Spleen (tissue), 7 donors: Measurements from ENCODE around the gene SCGB1D1.

ENCODE experiments used
- CTCF ChIP-seq, 11 experiments: fragments of 200-600 bp in 7 of 11; fragments of 450-650 bp in 4 of 11; sonication (generic) in 4 of 11; IDR thresholded peaks in 8 of 11; conservative IDR thresholded peaks in 3 of 11; 1 replicate in 7 of 11; 2 replicates in 4 of 11; pipeline versions ENCODE4 v1.4.0 to v1.8.0; 2016 to 2021; ENCODE audit warnings: antibody characterized with exemption in 11 of 11, inconsistent platforms in 4 of 11, mild to moderate bottlenecking in 1 of 11
- POLR2A ChIP-seq, 3 donors: fragments of 450-650 bp; IDR thresholded peaks; one replicate each; pipeline ENCODE4 v1.5.1; 2017; ENCODE audit warnings: antibody characterized with exemption in 3 of 3, mild to moderate bottlenecking in 1 of 3
- POLR2AphosphoS5 ChIP-seq, 3 donors: sonication (generic); formaldehyde crosslinking; IDR thresholded peaks; one replicate each; pipeline ENCODE4 v1.5.1; 2017; ENCODE audit warnings: antibody characterized with exemption in 3 of 3
- donor health status: DM: no; HTN: no; CAD: no; lungs with moderate emphysema.
- donor health status: DM: no; HTN: no; CAD: no.
- donor health status: DM: no; HTN: no; CAD: no.

GRCh38 chr11:62149986-62150886 is 39.8 kb upstream of the SCGB1D1 start:
- TF ChIP-seq POLR2A (IDR thresholded peaks at IDR 0.05), result no peak
- TF ChIP-seq CTCF (IDR thresholded peaks at IDR 0.05 in 8 of 11, conservative IDR thresholded peaks at IDR 0.05 in 3 of 11), result no peak
- no peak for TF ChIP-seq POLR2AphosphoS5 (IDR thresholded peaks at IDR 0.05)
